GM12878 (cell line): ENCODE data around the gene EPS8. TPM values are rescaled to one million over a fixed set of nuclear protein-coding genes. Genes with fewer than 3 reads are reported as not detected.

Experiments
- ATAC-seq: fragments of 200-7000 bp; cut with Tn5 transposase; 3 replicates; pipeline ENCODE4 v1.9.1; 2020; ENCODE audit warnings: mild to moderate bottlenecking, moderate library complexity
- BruUV-seq: library from RNA; stranded (reverse); fragments of 400-500 nt; replicated peaks from 2 replicates; lab custom pipeline; 2021; lab: Mats Ljungman, UMichigan
- CTCF ChIA-PET: fragments of 300-600 bp; sonication (Branson Sonifier 250); formaldehyde crosslinking; extraction: SDS; loops from one replicate; lab custom pipeline; 2021; ENCODE audit warnings: inconsistent platforms; lab: Yijun Ruan, JAX
- POLR2A ChIA-PET: fragments of 350-600 bp; formaldehyde crosslinking; extraction: SDS; loops from one replicate; lab custom pipeline; 2021; ENCODE audit warnings: inconsistent platforms; lab: Charles Lee
- RAD21 ChIA-PET: fragments of 300-600 bp; sonication (Branson Sonifier 250); formaldehyde crosslinking; loops from one replicate; lab custom pipeline; 2023; ENCODE audit warnings: antibody characterized with exemption; ENCODE audit not compliant: unreplicated experiment; lab: Charles Lee
- SMC1A ChIA-PET: fragments of 300-600 bp; sonication (Branson Sonifier 250); formaldehyde crosslinking; loops from one replicate; lab custom pipeline; 2023; ENCODE audit not compliant: unreplicated experiment, uncharacterized antibody; lab: Charles Lee
- DNase-seq: peaks from one replicate; pipeline ENCODE4 v3.0.0-alpha.2; 2011; ENCODE audit warnings: low read depth, low spot score
- FAIRE-seq: peaks from 3 replicates; lab custom pipeline; 2011; peaks lifted over from hg19 to GRCh38; lab: Jason Lieb, UNC
- H2AFZ ChIP-seq: 2 replicates; pipeline ENCODE4 v1.6.0; 2011; ENCODE audit warnings: low read depth, low read length, control low read depth; ENCODE audit not compliant: control insufficient read depth
- H3K27ac ChIP-seq: 2 replicates; pipeline ENCODE4 v1.5.1; 2011; ENCODE audit warnings: control low read depth; ENCODE audit not compliant: control insufficient read depth, insufficient read depth
- H3K27me3 ChIP-seq, 2 experiments: replicated peaks in 1 of 2; 2 replicates each; pipeline versions ENCODE4 v1.6.0 to v1.6.1; 2011; ENCODE audit warnings: low read length in 1 of 2; ENCODE audit not compliant: control insufficient read depth in 2 of 2, insufficient read depth in 2 of 2
- H3K36me3 ChIP-seq, 2 experiments: 2 replicates each; pipeline ENCODE4 v1.5.1; 2011; ENCODE audit warnings: low read length in 1 of 2; ENCODE audit not compliant: control insufficient read depth in 2 of 2, insufficient read depth in 2 of 2
- H3K4me1 ChIP-seq: 2 replicates; pipeline ENCODE4 v1.6.1; 2011; ENCODE audit warnings: mild to moderate bottlenecking, low read length, moderate library complexity, mixed read lengths; ENCODE audit not compliant: control insufficient read depth, insufficient read depth
- H3K4me2 ChIP-seq: 2 replicates; pipeline ENCODE4 v1.6.0; 2011; ENCODE audit warnings: control low read depth; ENCODE audit not compliant: control insufficient read depth, insufficient read depth
- H3K4me3 ChIP-seq: fragments of 200-600 bp; sonication (generic); 2 replicates; pipeline ENCODE4 v1.5.1; 2016
- H3K79me2 ChIP-seq: 2 replicates; pipeline ENCODE4 v1.6.0; 2011; ENCODE audit warnings: low read length; ENCODE audit not compliant: control insufficient read depth, insufficient read depth
- H3K9ac ChIP-seq: 2 replicates; pipeline ENCODE4 v1.8.0; 2011; ENCODE audit warnings: low read length, control low read depth, mixed read lengths; ENCODE audit not compliant: control insufficient read depth, insufficient read depth
- H3K9me3 ChIP-seq: replicated peaks from 3 replicates; pipeline ENCODE4 v1.5.1; 2011; ENCODE audit warnings: mild to moderate bottlenecking, low read length; ENCODE audit not compliant: control insufficient read depth, insufficient read depth
- H4K20me1 ChIP-seq: 2 replicates; pipeline ENCODE4 v1.6.0; 2011; ENCODE audit not compliant: control insufficient read depth, insufficient read depth
- CHD2 ChIP-seq: IDR thresholded peaks from 2 replicates; pipeline ENCODE4 v1.6.1; 2011; ENCODE audit warnings: low read depth, low read length, improper control_type of control experiment, borderline replicate concordance
- DPF2 ChIP-seq: fragments of 450-650 bp; IDR thresholded peaks from 2 replicates; pipeline ENCODE4 v1.6.1; 2017; ENCODE audit warnings: mild to moderate bottlenecking
- HDGF ChIP-seq: fragments of 450-650 bp; IDR thresholded peaks from 2 replicates; pipeline ENCODE4 v1.6.1; 2016; ENCODE audit warnings: antibody characterized with exemption
- KAT2A ChIP-seq: conservative IDR thresholded peaks from 2 replicates; pipeline ENCODE4 v1.6.1; 2011; ENCODE audit warnings: low read depth, low read length; ENCODE audit not compliant: control insufficient read depth
- LARP7 ChIP-seq: fragments of 450-650 bp; IDR thresholded peaks from 2 replicates; pipeline ENCODE4 v1.6.1; 2017; ENCODE audit warnings: mild to moderate bottlenecking
- MLLT1 ChIP-seq: fragments of 450-650 bp; IDR thresholded peaks from 2 replicates; pipeline ENCODE4 v1.6.1; 2016; ENCODE audit warnings: mild to moderate bottlenecking
- MTA2 ChIP-seq: fragments of 450-650 bp; IDR thresholded peaks from 2 replicates; pipeline ENCODE4 v1.6.1; 2016; ENCODE audit warnings: low read depth, mild to moderate bottlenecking, moderate library complexity
- PAX5 ChIP-seq: IDR thresholded peaks from 2 replicates; pipeline ENCODE4 v1.6.1; 2011; ENCODE audit warnings: low read depth, low read length, borderline replicate concordance
- SREBF1 ChIP-seq: IDR thresholded peaks from 2 replicates; pipeline ENCODE4 v1.6.1; 2012; ENCODE audit warnings: mild to moderate bottlenecking, low read length
- STAT1 ChIP-seq: fragments of 450-650 bp; conservative IDR thresholded peaks from 2 replicates; pipeline ENCODE4 v1.6.1; 2014; ENCODE audit warnings: antibody characterized with exemption, mild to moderate bottlenecking
- whole genome bisulfite sequencing: methylation state at CpG from one replicate; pipeline ENCODE4 v1.1.6; 2016; ENCODE audit warnings: low lambda C conversion rate; ENCODE audit not compliant: insufficient replicate concordance, insufficient coverage; ENCODE audit errors: missing lambda C conversion rate; 5-methylcytosine and 5-hydroxymethylcytosine counted together
- in situ Hi-C: fragments of 300-500 bp; cut with MboI; formaldehyde crosslinking; loops from 9 replicates; pipeline ENCODE4 v1.14.3; 2018; ENCODE audit warnings: mixed read lengths
- intact Hi-C: fragments of 100-400 bp; cut with micrococcal nuclease; formaldehyde crosslinking; loops from one replicate; pipeline ENCODE4 v1.14.2; 2022; ENCODE audit not compliant: unreplicated experiment
- polyA plus RNA-seq, 11 experiments: library from polyadenylated mRNA; depleted of rRNA in 4 of 11; unstranded in 6 of 11; stranded (reverse) in 5 of 11; fragments of >200 nt; fragmentation: Nextera tagmentation in 4 of 11; fragmentation: Illumina TruSeq in 1 of 11; extraction: Ambion mirVana in 4 of 11; extraction: Trizol in 1 of 11; gene quantifications; 1 replicate in 1 of 11; 2 replicates in 10 of 11; pipeline versions ENCODE4 v1.2.1 to v1.2.3, GENCODE V29; 2011 to 2016; ENCODE audit warnings: inconsistent platforms in 2 of 11, missing spikeins in 2 of 11, low read depth in 1 of 11
- total RNA-seq, 4 experiments: library from RNA; depleted of rRNA in 3 of 4; stranded (reverse); fragments of >200 nt in 3 of 4; fragmentation: Illumina TruSeq in 1 of 4; extraction: Trizol in 1 of 4; gene quantifications; 2 replicates each; pipeline versions ENCODE4 v1.2.1 to v1.2.3, GENCODE V29; 2013 to 2021
- TF ChIP-seq, protein P1 (sequence below): IDR thresholded peaks from 2 replicates; pipeline ENCODE4 v1.6.1; 2012; ENCODE audit warnings: low read depth, low read length, improper control_type of control experiment

Gene EPS8
- total and polyA plus RNA-seq, 10 of the 15 experiments (the other 5 are each of a cell fraction or from before 2014, with no cell fraction given), result 1.3 to 127 (median 3.4) TPM

GRCh38 chr12:15700595-15700994 lies 88.6 kb downstream of the EPS8 start (continued):
- TF ChIP-seq MLLT1 (no peak), LARP7 (no peak), STAT1 (no peak), DPF2 (peak; percentile 28; the same call in 1 of the 2 replicates), CHD2 (no peak), MTA2 (peak; percentile 43), PAX5 (no peak), KAT2A (no peak)
- TF ChIP-seq, protein P1, sequence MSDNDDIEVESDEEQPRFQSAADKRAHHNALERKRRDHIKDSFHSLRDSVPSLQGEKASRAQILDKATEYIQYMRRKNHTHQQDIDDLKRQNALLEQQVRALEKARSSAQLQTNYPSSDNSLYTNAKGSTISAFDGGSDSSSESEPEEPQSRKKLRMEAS, result no peak

- RAD21 ChIA-PET, result no interaction called here
- POLR2A ChIA-PET, result interaction anchor here (1.6 kb wide), 1 partner anchor 58 kb away, joined by 3 read pairs; no protein-coding TSS in a partner anchor
- CTCF ChIA-PET, result interaction anchor here (1.5 kb wide), 1 partner anchor 33 kb away, joined by 3 read pairs; no protein-coding TSS in a partner anchor
- SMC1A ChIA-PET, result interaction anchor here (3.2 to 8.3 kb wide), 3 partner anchors 11 to 33 kb away, joined by 10 to 89 read pairs (median 30); no protein-coding TSS in a partner anchor
- no TSS peak for BruUV-seq
- in situ Hi-C loops, result no loop called here
- intact Hi-C loops, result loop anchor here (2.0 kb wide), 1 partner anchor 33 kb away; no protein-coding TSS in a partner anchor
- no peaks in the 10 kb centered on the region for H3K9me3 ChIP-seq
- no peak overlapping the region for H3K4me2 ChIP-seq
- no peaks in the 10 kb centered on the region for H3K36me3 ChIP-seq
- no peaks in the 10 kb centered on the region for H3K4me1 ChIP-seq
- no peak for TF ChIP-seq SREBF1
- peak; percentile 69; the same call in 1 of the 2 replicates for TF ChIP-seq HDGF
- 7% methylated on average over 8 of the region's 8 CpGs for WGBS
- no peak overlapping the region for H3K27ac ChIP-seq
- no peak for ATAC-seq
- no peaks in the 10 kb centered on the region for H4K20me1 ChIP-seq
- no peaks in the 10 kb centered on the region for H3K79me2 ChIP-seq
- no peak for FAIRE-seq
- no peak overlapping the region for H3K9ac ChIP-seq
- no peak overlapping the region for H3K4me3 ChIP-seq
- H3K27me3 ChIP-seq, result no peaks in the 10 kb centered on the region
- no peak overlapping the region for H2AFZ ChIP-seq
- no peak for DNase-seq
Observed at GRCh38 chr12:15699886-15700285, 89.3 kb downstream of the EPS8 start.
